ENCODE results near the gene EDN1. TPM values are rescaled to one million over a fixed set of nuclear protein-coding genes. Genes with fewer than 3 reads are reported as not detected.
A peak's percentile ranks its signal among the peaks of the same experiment; 100 is the strongest.

Gene EDN1
- total and polyA plus RNA-seq, 11 donors: 1.0 to 11.6 (median 4.1) TPM

GRCh38 chr6:12324099-12324498 lies 33.9 kb downstream of the EDN1 start:
- 55 to 72% (median 58%) methylated on average over 3 of the region's 3 CpGs for WGBS, 4 donors
- H3K27me3 ChIP-seq: no peaks in the 10 kb centered on the region
- H3K4me1 ChIP-seq: no peaks in the 10 kb centered on the region
- H3K9me3 ChIP-seq: peaks cover 0 to under 1% (median 0%) of the 10 kb centered on the region in 12 donors
- no peak overlapping the region for H3K27ac ChIP-seq
- H3K4me3 ChIP-seq: no peak overlapping the region
- ATAC-seq (peak in 3 of 4 donors; percentile 48 to 61 (median 59)), DNase-seq (no peak)
- intact Hi-C loops (cut with DNase I): no loop called here
- TF ChIP-seq CTCF (IDR thresholded peaks at IDR 0.05) (no peak), POLR2A (IDR thresholded peaks at IDR 0.05) (no peak)
- H3K36me3 ChIP-seq: no peaks in the 10 kb centered on the region

GRCh38 chr6:12324748-12325147 lies 34.6 kb downstream of the EDN1 start:
- Histone ChIP-seq H3K9me3 (no peaks in the 10 kb centered on the region), H3K4me3 (no peak overlapping the region), H3K36me3 (no peaks in the 10 kb centered on the region), H3K27me3 (no peaks in the 10 kb centered on the region), H3K4me1 (no peaks in the 10 kb centered on the region), H3K27ac (no peak overlapping the region)
- intact Hi-C loops (cut with DNase I): no loop called here
- DNase-seq: no peak
- no peak for ATAC-seq
- TF ChIP-seq POLR2A (IDR thresholded peaks at IDR 0.05): no peak
- TF ChIP-seq CTCF (IDR thresholded peaks at IDR 0.05): no peak

GRCh38 chr6:12325872-12326271 lies 35.7 kb downstream of the EDN1 start:
- ATAC-seq (no peak), DNase-seq (no peak)
- H3K36me3 ChIP-seq: no peaks in the 10 kb centered on the region
- no peaks in the 10 kb centered on the region for H3K9me3 ChIP-seq
- H3K27me3 ChIP-seq: no peaks in the 10 kb centered on the region
- no peaks in the 10 kb centered on the region for H3K4me1 ChIP-seq
- no peak overlapping the region for H3K27ac ChIP-seq
- H3K4me3 ChIP-seq: no peak overlapping the region
- WGBS, 4 donors: 47 to 93% (median 70%) methylated on average over 3 of the region's 3 CpGs
- no peak for TF ChIP-seq POLR2A (IDR thresholded peaks at IDR 0.05)
- TF ChIP-seq CTCF (IDR thresholded peaks at IDR 0.05): no peak
- intact Hi-C loops (cut with DNase I): no loop called here

- WGBS, 4 donors: 77 to 98% (median 95%) methylated on average over 2 of the region's 2 CpGs
- H3K36me3 ChIP-seq: no peaks in the 10 kb centered on the region
- DNase-seq (no peak), ATAC-seq (no peak)
- peaks cover 0 to 15% (median 8%) of the 10 kb centered on the region in 12 donors for H3K4me1 ChIP-seq
- no peak for TF ChIP-seq POLR2A (IDR thresholded peaks at IDR 0.05)
- TF ChIP-seq CTCF (IDR thresholded peaks at IDR 0.05): no peak
- H3K4me3 ChIP-seq: no peak overlapping the region
- no peak overlapping the region for H3K27ac ChIP-seq
- intact Hi-C loops (cut with DNase I): no loop called here
- no peaks in the 10 kb centered on the region for H3K27me3 ChIP-seq
- H3K9me3 ChIP-seq: no peaks in the 10 kb centered on the region
These were observed 37.2 kb downstream of the EDN1 start for GRCh38 chr6:12327391-12327790.
